Astrocyte (in vitro differentiated cells and primary cell): ENCODE results near the gene RNF214. TPM values are rescaled to one million over a fixed set of nuclear protein-coding genes. Genes with fewer than 3 reads are reported as not detected.

ENCODE experiments used
- DNase-seq: peaks from one replicate; pipeline ENCODE4 v3.0.0-alpha.2; 2010; ENCODE audit warnings: low read depth
- FAIRE-seq: peaks from 2 replicates; lab custom pipeline; 2011; peaks lifted over from hg19 to GRCh38; lab: Jason Lieb, UNC
- H2AFZ ChIP-seq: 2 replicates; pipeline ENCODE4 v1.6.0; 2012; ENCODE audit warnings: low read depth, low read length, inconsistent platforms
- H3K27ac ChIP-seq: 2 replicates; pipeline ENCODE4 v1.5.1; 2011; ENCODE audit warnings: low read depth, low read length, inconsistent platforms
- H3K27me3 ChIP-seq: 2 replicates; pipeline ENCODE4 v1.6.0; 2011; ENCODE audit warnings: low read length, inconsistent platforms; ENCODE audit not compliant: insufficient read depth
- H3K36me3 ChIP-seq: 2 replicates; pipeline ENCODE4 v1.5.1; 2011; ENCODE audit warnings: low read length, inconsistent platforms; ENCODE audit not compliant: insufficient read depth
- H3K4me1 ChIP-seq: 2 replicates; pipeline ENCODE4 v1.5.1; 2011; ENCODE audit warnings: low read length, inconsistent platforms; ENCODE audit not compliant: insufficient read depth
- H3K4me2 ChIP-seq: 2 replicates; pipeline ENCODE4 v1.6.0; 2012; ENCODE audit warnings: low read length, inconsistent platforms
- H3K4me3 ChIP-seq: 2 replicates; pipeline ENCODE4 v1.5.1; 2011; ENCODE audit warnings: low read depth, mild to moderate bottlenecking, low read length, inconsistent platforms; ENCODE audit not compliant: insufficient read depth
- H3K79me2 ChIP-seq: 2 replicates; pipeline ENCODE4 v1.6.0; 2012; ENCODE audit warnings: mild to moderate bottlenecking, low read length, inconsistent platforms; ENCODE audit not compliant: insufficient read depth
- H3K9ac ChIP-seq: 2 replicates; pipeline ENCODE4 v1.6.0; 2012; ENCODE audit warnings: mild to moderate bottlenecking, low read length, inconsistent platforms
- H3K9me3 ChIP-seq: 2 replicates; pipeline ENCODE4 v1.5.1; 2012; ENCODE audit warnings: low read depth, mild to moderate bottlenecking, low read length, inconsistent platforms; ENCODE audit not compliant: insufficient read depth
- H4K20me1 ChIP-seq: 2 replicates; pipeline ENCODE4 v1.6.0; 2012; ENCODE audit warnings: low read length, inconsistent platforms; ENCODE audit not compliant: insufficient read depth
- H3K27ac Mint-ChIP-seq: one replicate; pipeline ENCODE4 v1.8.0; 2021; ENCODE audit warnings: mild to moderate bottlenecking, mixed read lengths; ENCODE audit not compliant: unreplicated experiment
- H3K27me3 Mint-ChIP-seq: one replicate; pipeline ENCODE4 v1.8.0; 2021; ENCODE audit warnings: low read depth, mixed read lengths; ENCODE audit not compliant: unreplicated experiment
- H3K36me3 Mint-ChIP-seq: one replicate; pipeline ENCODE4 v1.8.0; 2021; ENCODE audit warnings: low read depth, mixed read lengths; ENCODE audit not compliant: unreplicated experiment
- H3K4me1 Mint-ChIP-seq: one replicate; pipeline ENCODE4 v1.8.0; 2021; ENCODE audit warnings: low read depth, mixed read lengths; ENCODE audit not compliant: unreplicated experiment
- H3K4me3 Mint-ChIP-seq: one replicate; pipeline ENCODE4 v1.8.0; 2021; ENCODE audit warnings: mild to moderate bottlenecking, moderate library complexity, mixed read lengths; ENCODE audit not compliant: unreplicated experiment
- H3K9me3 Mint-ChIP-seq: one replicate; pipeline ENCODE4 v1.8.0; 2021; ENCODE audit warnings: mild to moderate bottlenecking, mixed read lengths; ENCODE audit not compliant: unreplicated experiment
- CTCF ChIP-seq: IDR thresholded peaks from 2 replicates; pipeline ENCODE4 v1.5.1; 2011; ENCODE audit warnings: low read depth, mild to moderate bottlenecking, inconsistent platforms, low read length, moderate library complexity; ENCODE audit not compliant: insufficient read depth
- EZH2 ChIP-seq: IDR thresholded peaks from 2 replicates; pipeline ENCODE4 v1.6.1; 2012; ENCODE audit warnings: mild to moderate bottlenecking, low read length, inconsistent platforms; ENCODE audit not compliant: insufficient read depth
- total RNA-seq: library from RNA; stranded (reverse); gene quantifications from 2 replicates; pipeline ENCODE4 v1.2.1, GENCODE V29; 2021

The RNF214 gene
- total RNA-seq, 1 donor from 2014 or later = 23.6 TPM

GRCh38 chr11:117212697-117213355 lies 19.6 kb upstream of the RNF214 start:
- Histone ChIP-seq H3K79me2 (no peaks in the 10 kb centered on the region), H2AFZ (no peak overlapping the region), H3K4me2 (no peak overlapping the region), H3K4me1 (peaks cover 13% of the 10 kb centered on the region), H3K9me3 (no peaks in the 10 kb centered on the region), H3K36me3 (peaks cover 28% of the 10 kb centered on the region), H3K27ac (no peak overlapping the region), H3K9ac (no peak overlapping the region), H3K4me3 (no peak overlapping the region), H4K20me1 (no peaks in the 10 kb centered on the region), H3K27me3 (no peaks in the 10 kb centered on the region)
- H3K27me3 Mint-ChIP-seq = no peaks in the 10 kb centered on the region
- DNase-seq = no peak
- H3K4me1 Mint-ChIP-seq = peaks cover 13% of the 10 kb centered on the region
- H3K4me3 Mint-ChIP-seq = no peak overlapping the region
- H3K27ac Mint-ChIP-seq = no peak overlapping the region
- no peak for FAIRE-seq
- peaks cover 27% of the 10 kb centered on the region for H3K36me3 Mint-ChIP-seq
- no peak for TF ChIP-seq EZH2
- TF ChIP-seq CTCF = no peak
- H3K9me3 Mint-ChIP-seq = no peaks in the 10 kb centered on the region

- FAIRE-seq (no peak), DNase-seq (no peak)
- H3K79me2 ChIP-seq = no peaks in the 10 kb centered on the region
- H3K36me3 Mint-ChIP-seq = peaks cover 28% of the 10 kb centered on the region
- H3K4me1 Mint-ChIP-seq = peaks cover 19% of the 10 kb centered on the region
- H3K36me3 ChIP-seq = peaks cover 43% of the 10 kb centered on the region
- no peaks in the 10 kb centered on the region for H3K9me3 Mint-ChIP-seq
- TF ChIP-seq EZH2 (no peak), CTCF (no peak)
- H3K27me3 Mint-ChIP-seq = no peaks in the 10 kb centered on the region
- no peak overlapping the region for H3K9ac ChIP-seq
- H3K27ac Mint-ChIP-seq = no peak overlapping the region
- H3K4me3 Mint-ChIP-seq = peak overlapping the region; percentile 20
- H3K4me3 ChIP-seq = no peak overlapping the region
- H3K9me3 ChIP-seq = no peaks in the 10 kb centered on the region
- no peak overlapping the region for H3K4me2 ChIP-seq
- H3K27ac ChIP-seq = no peak overlapping the region
- H3K27me3 ChIP-seq = no peaks in the 10 kb centered on the region
- no peak overlapping the region for H2AFZ ChIP-seq
- H3K4me1 ChIP-seq = peaks cover 25% of the 10 kb centered on the region
- H4K20me1 ChIP-seq = no peaks in the 10 kb centered on the region
Observed at GRCh38 chr11:117214404-117215110, 17.9 kb upstream of the RNF214 start.
